Ovary (tissue), 3 donors: ENCODE results near the gene JAML.

Source experiments
- EP300 ChIP-seq: sonication (generic); formaldehyde crosslinking; IDR thresholded peaks from one replicate; pipeline ENCODE4 v1.6.1; 2017; ENCODE audit warnings: antibody characterized with exemption
- POLR2A ChIP-seq: fragments of 450-650 bp; IDR thresholded peaks from one replicate; pipeline ENCODE4 v1.6.1; 2017; ENCODE audit warnings: antibody characterized with exemption, mild to moderate bottlenecking, moderate library complexity
- TF ChIP-seq, protein P1 (sequence below), 3 donors: fragments of 450-650 bp in 2 of 3; fragments of 200-600 bp in 1 of 3; IDR thresholded peaks; one replicate each; pipeline versions ENCODE4 v1.5.1 to v1.8.0; 2016 to 2022; ENCODE audit warnings: antibody characterized with exemption in 3 of 3, mild to moderate bottlenecking in 1 of 3
- donor health status: DM: no; HTN: no; CAD: no.

DNA sequence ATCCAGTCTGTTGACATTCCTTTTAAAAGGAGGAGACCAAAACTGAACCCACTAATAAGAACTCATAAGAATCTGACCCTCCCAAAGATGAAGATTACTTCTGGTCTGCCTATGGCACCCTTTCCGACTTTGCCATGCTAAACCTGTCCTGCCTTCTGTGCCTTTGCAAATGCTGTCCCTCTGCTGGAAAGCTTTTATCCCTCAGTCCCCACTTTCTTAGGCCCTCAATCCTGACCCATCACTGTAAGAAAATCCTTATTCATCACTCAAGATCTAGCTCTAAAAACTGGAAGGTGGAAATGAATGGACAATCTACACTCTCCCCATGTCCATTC, 16.9 kb upstream of the JAML start:
- TF ChIP-seq, protein P1, sequence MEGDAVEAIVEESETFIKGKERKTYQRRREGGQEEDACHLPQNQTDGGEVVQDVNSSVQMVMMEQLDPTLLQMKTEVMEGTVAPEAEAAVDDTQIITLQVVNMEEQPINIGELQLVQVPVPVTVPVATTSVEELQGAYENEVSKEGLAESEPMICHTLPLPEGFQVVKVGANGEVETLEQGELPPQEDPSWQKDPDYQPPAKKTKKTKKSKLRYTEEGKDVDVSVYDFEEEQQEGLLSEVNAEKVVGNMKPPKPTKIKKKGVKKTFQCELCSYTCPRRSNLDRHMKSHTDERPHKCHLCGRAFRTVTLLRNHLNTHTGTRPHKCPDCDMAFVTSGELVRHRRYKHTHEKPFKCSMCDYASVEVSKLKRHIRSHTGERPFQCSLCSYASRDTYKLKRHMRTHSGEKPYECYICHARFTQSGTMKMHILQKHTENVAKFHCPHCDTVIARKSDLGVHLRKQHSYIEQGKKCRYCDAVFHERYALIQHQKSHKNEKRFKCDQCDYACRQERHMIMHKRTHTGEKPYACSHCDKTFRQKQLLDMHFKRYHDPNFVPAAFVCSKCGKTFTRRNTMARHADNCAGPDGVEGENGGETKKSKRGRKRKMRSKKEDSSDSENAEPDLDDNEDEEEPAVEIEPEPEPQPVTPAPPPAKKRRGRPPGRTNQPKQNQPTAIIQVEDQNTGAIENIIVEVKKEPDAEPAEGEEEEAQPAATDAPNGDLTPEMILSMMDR (IDR thresholded peaks at IDR 0.05), result no peak
- TF ChIP-seq EP300 (no peak), POLR2A (no peak)
